ENCODE results near the gene TLL2. TPM values are rescaled to one million over a fixed set of nuclear protein-coding genes. Genes with fewer than 3 reads are reported as not detected.

The TLL2 gene
- total RNA-seq, 1 donor from 2014 or later: not detected

GRCh38 chr10:96367470-96367869 is 146.3 kb downstream of the TLL2 start:
- Mint-ChIP-seq H3K9me3 (ENCODE audit: unreplicated experiment) (no peaks in the 10 kb centered on the region), H3K27ac (ENCODE audit: unreplicated experiment) (no peak overlapping the region), H3K36me3 (ENCODE audit: unreplicated experiment) (no peaks in the 10 kb centered on the region), H3K4me1 (ENCODE audit: unreplicated experiment) (peaks cover 11% of the 10 kb centered on the region), H3K4me3 (ENCODE audit: unreplicated experiment) (no peak overlapping the region), H3K27me3 (ENCODE audit: unreplicated experiment) (no peaks in the 10 kb centered on the region)
- no peak for DNase-seq (ENCODE audit: extremely low spot score, unreplicated experiment)
- TF ChIP-seq CTCF (IDR thresholded peaks at IDR 0.05): no peak

GRCh38 chr10:96366508-96366907 is 147.2 kb downstream of the TLL2 start:
- no peak for TF ChIP-seq CTCF (IDR thresholded peaks at IDR 0.05)
- Mint-ChIP-seq H3K4me3 (ENCODE audit: unreplicated experiment) (no peak overlapping the region), H3K9me3 (ENCODE audit: unreplicated experiment) (no peaks in the 10 kb centered on the region), H3K27me3 (ENCODE audit: unreplicated experiment) (no peaks in the 10 kb centered on the region), H3K36me3 (ENCODE audit: unreplicated experiment) (no peaks in the 10 kb centered on the region), H3K27ac (ENCODE audit: unreplicated experiment) (no peak overlapping the region), H3K4me1 (ENCODE audit: unreplicated experiment) (peaks cover 11% of the 10 kb centered on the region)
- DNase-seq (ENCODE audit: extremely low spot score, unreplicated experiment): no peak

- no peak overlapping the region for H3K4me3 Mint-ChIP-seq (ENCODE audit: unreplicated experiment)
- H3K27ac Mint-ChIP-seq (ENCODE audit: unreplicated experiment): no peak overlapping the region
- peaks cover 11% of the 10 kb centered on the region for H3K4me1 Mint-ChIP-seq (ENCODE audit: unreplicated experiment)
- no peaks in the 10 kb centered on the region for H3K27me3 Mint-ChIP-seq (ENCODE audit: unreplicated experiment)
- no peaks in the 10 kb centered on the region for H3K36me3 Mint-ChIP-seq (ENCODE audit: unreplicated experiment)
- no peak for TF ChIP-seq CTCF (IDR thresholded peaks at IDR 0.05)
- DNase-seq (ENCODE audit: extremely low spot score, unreplicated experiment): no peak
- no peaks in the 10 kb centered on the region for H3K9me3 Mint-ChIP-seq (ENCODE audit: unreplicated experiment)
These were observed 148.2 kb downstream of the TLL2 start for GRCh38 chr10:96365571-96365970.

GRCh38 chr10:96360766-96361165 is 153.0 kb downstream of the TLL2 start:
- Mint-ChIP-seq H3K27me3 (ENCODE audit: unreplicated experiment) (peaks cover 22% of the 10 kb centered on the region), H3K4me1 (ENCODE audit: unreplicated experiment) (peaks cover under 1% of the 10 kb centered on the region), H3K4me3 (ENCODE audit: unreplicated experiment) (no peak overlapping the region), H3K9me3 (ENCODE audit: unreplicated experiment) (no peaks in the 10 kb centered on the region), H3K27ac (ENCODE audit: unreplicated experiment) (no peak overlapping the region), H3K36me3 (ENCODE audit: unreplicated experiment) (no peaks in the 10 kb centered on the region)
- no peak for TF ChIP-seq CTCF (IDR thresholded peaks at IDR 0.05)
- no peak for DNase-seq (ENCODE audit: extremely low spot score, unreplicated experiment)

GRCh38 chr10:96360331-96360730 is 153.4 kb downstream of the TLL2 start:
- H3K4me3 Mint-ChIP-seq (ENCODE audit: unreplicated experiment): no peak overlapping the region
- H3K9me3 Mint-ChIP-seq (ENCODE audit: unreplicated experiment): no peaks in the 10 kb centered on the region
- no peak for TF ChIP-seq CTCF (IDR thresholded peaks at IDR 0.05)
- peaks cover 22% of the 10 kb centered on the region for H3K27me3 Mint-ChIP-seq (ENCODE audit: unreplicated experiment)
- no peaks in the 10 kb centered on the region for H3K4me1 Mint-ChIP-seq (ENCODE audit: unreplicated experiment)
- no peak overlapping the region for H3K27ac Mint-ChIP-seq (ENCODE audit: unreplicated experiment)
- DNase-seq (ENCODE audit: extremely low spot score, unreplicated experiment): no peak
- no peaks in the 10 kb centered on the region for H3K36me3 Mint-ChIP-seq (ENCODE audit: unreplicated experiment)

Measured in osteocyte (in vitro differentiated cells).